Measurements from ENCODE around the gene CDC42EP4.
"Not testable (repeated sequence)": the region's sequence is repeated elsewhere in the genome, so short reads cannot be mapped to it uniquely, and the experiment has no call there.

CDC42EP4 gene

DNA sequence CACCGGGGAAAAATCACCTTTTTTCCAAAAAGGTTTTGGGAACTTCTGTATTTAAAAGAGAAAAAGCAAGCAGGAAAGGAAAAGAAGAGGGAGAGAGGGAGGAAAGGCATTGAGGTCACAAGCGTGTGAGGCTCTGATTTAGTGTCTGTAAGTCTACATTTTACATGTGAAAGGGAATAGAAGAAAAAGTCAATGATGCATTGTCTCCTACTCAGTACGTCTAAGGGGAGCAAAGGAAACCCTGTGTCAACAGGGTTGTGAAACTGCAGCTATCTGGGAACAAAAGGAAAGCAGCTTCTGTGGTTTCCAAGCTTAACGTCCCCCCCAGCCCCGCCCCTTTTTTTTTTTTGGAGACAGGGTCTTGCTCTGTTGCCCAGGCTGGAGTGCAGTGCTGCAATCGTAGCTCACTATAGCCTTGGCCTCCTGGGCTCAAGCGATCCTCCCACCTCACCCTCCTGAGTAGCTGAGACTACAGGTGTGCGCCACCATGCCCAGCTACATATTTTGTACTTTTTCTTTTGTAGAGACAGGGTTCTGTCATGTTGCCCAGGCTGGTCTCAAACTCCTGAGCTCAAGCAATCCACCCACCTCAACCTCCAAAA is 1.8 kb upstream of the CDC42EP4 start:
- no peak overlapping the region for H3K4me3 ChIP-seq (ENCODE audit: low read length)
- H3K9ac ChIP-seq (ENCODE audit: low read length): no peak overlapping the region
- no peaks in the 10 kb centered on the region for H3K36me3 ChIP-seq (ENCODE audit: control insufficient read depth, insufficient read depth, low read length)
- H3K9me3 ChIP-seq (ENCODE audit: control insufficient read depth, low read length): no peaks in the 10 kb centered on the region
- no peaks in the 10 kb centered on the region for H3K27me3 ChIP-seq (ENCODE audit: control insufficient read depth, insufficient read depth, low read length)
- H3K4me1 ChIP-seq (ENCODE audit: control insufficient read depth, insufficient read depth, low read length): peaks cover 38% of the 10 kb centered on the region

DNA sequence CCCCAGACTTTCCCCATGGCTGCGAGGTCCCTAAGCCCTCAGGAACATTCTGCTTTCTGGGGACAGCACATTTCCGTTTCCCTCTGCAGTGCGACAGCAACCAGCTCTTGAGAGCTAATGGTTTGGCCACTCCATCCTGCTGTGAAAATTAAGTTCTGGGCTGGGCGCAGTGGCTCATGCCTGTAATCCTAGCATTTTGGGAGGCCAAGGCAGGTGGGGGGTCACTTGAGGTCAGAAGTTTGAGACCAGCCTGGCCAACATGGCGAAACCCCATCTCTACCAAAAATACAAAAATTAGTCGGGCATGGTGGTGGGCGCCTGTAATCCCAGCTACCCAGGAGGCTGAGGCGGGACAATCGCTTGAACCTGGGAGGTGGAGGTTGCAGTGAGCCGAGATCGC is 1.1 kb upstream of the CDC42EP4 start:
- not testable (repeated sequence) for H3K4me3 ChIP-seq (ENCODE audit: low read length); H3K9me3 ChIP-seq (ENCODE audit: control insufficient read depth, low read length); H3K27me3 ChIP-seq (ENCODE audit: control insufficient read depth, insufficient read depth, low read length); H3K36me3 ChIP-seq (ENCODE audit: control insufficient read depth, insufficient read depth, low read length)
- Histone ChIP-seq H3K4me1 (ENCODE audit: control insufficient read depth, insufficient read depth, low read length) (peaks cover 44% of the 10 kb centered on the region), H3K9ac (ENCODE audit: low read length) (peak overlapping the region; percentile 99)

DNA sequence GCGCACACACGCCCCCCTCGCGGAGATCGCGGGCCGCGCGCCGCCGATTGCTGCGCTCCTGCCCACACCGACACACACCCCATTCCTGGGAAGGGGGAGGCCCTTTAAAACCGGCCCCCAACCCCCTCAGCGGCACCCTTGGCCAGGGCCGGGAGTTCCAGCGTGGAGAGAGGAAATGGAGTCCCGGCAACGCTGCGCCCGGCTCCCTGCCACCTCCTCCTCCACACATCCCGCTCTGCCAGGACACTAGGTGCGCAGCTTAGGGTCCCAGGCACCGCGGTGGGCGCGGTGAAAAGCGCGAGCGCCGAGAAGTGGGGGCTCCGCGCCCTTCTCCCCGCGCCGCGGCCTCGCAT is 397 bp downstream of the CDC42EP4 start:
- Histone ChIP-seq H3K4me1 (ENCODE audit: control insufficient read depth, insufficient read depth, low read length) (peaks cover 40% of the 10 kb centered on the region), H3K36me3 (ENCODE audit: control insufficient read depth, insufficient read depth, low read length) (no peaks in the 10 kb centered on the region), H3K9ac (ENCODE audit: low read length) (peak overlapping the region; percentile 99), H3K27me3 (ENCODE audit: control insufficient read depth, insufficient read depth, low read length) (no peaks in the 10 kb centered on the region), H3K4me3 (ENCODE audit: low read length) (peak overlapping the region; percentile 98), H3K9me3 (ENCODE audit: control insufficient read depth, low read length) (no peaks in the 10 kb centered on the region)

DNA sequence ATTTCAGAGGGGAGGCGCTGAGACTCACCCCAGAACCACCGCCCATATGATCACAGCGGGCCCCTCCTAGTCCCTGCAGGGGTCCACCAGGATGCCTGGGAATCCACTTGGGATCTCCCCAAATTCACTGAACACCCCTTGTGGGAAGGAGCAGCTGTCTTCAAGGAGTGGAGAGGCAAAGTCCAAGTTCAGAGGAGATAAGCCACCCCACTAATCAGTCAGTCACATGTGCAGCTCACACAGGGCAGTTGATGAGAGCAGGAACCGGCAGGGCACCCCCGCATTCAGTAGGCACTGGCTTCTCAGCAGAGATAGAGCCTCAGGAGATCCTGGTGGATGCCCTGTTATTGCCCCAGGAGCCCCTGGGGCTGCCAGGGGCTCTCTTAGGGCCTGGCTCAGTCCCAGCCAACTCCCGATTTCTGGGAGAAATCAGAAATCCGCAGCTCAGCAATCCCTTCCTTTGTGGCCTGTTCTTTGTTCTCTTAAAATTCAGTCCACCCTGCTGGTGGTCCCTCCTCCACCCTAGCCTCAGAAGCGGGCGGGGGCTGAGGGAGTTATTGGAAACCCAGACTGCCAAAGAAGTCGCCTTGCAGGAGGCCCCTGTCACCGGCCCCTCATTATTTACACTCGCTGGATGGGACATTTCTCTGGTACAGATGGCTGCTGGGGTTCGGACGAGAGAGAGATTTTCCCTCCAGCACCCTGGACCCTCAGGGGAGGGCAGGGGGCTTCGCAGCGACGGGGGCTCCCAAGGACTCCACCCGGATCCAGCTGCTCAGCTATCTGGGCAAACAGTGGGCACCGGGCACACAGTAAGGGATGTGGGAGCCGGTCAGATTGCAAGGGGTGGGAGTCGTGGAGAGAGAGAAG is 1.8 kb downstream of the CDC42EP4 start:
- peak overlapping the region; percentile 98 for H3K4me3 ChIP-seq (ENCODE audit: low read length)
- no peaks in the 10 kb centered on the region for H3K36me3 ChIP-seq (ENCODE audit: control insufficient read depth, insufficient read depth, low read length)
- H3K9ac ChIP-seq (ENCODE audit: low read length): peak overlapping the region; percentile 99
- no peaks in the 10 kb centered on the region for H3K27me3 ChIP-seq (ENCODE audit: control insufficient read depth, insufficient read depth, low read length)
- no peaks in the 10 kb centered on the region for H3K9me3 ChIP-seq (ENCODE audit: control insufficient read depth, low read length)
- H3K4me1 ChIP-seq (ENCODE audit: control insufficient read depth, insufficient read depth, low read length): peaks cover 55% of the 10 kb centered on the region

DNA sequence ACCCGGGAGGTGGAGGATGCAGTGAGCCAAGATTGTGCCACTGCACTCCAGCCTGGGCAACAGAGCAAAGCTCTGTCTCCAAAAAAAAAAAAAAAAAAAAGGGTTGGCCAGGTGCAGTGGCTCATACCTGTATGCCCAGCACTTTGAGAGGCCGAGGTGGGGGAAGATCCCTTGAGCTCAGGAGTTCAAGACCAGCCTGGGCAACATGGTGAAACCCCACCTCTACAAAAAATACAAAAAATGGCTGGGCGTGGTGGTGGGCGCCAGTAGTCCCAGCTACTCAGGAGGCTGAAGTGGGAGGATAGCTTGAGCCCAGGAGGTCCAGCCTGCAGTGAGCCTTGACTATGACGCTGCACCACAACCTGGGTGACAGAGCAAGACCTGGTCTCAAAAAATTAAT is 2.8 kb downstream of the CDC42EP4 start:
- H3K4me1 ChIP-seq (ENCODE audit: control insufficient read depth, insufficient read depth, low read length): peaks cover 64% of the 10 kb centered on the region
- not testable (repeated sequence) for H3K36me3 ChIP-seq (ENCODE audit: control insufficient read depth, insufficient read depth, low read length); H3K9ac ChIP-seq (ENCODE audit: low read length); H3K9me3 ChIP-seq (ENCODE audit: control insufficient read depth, low read length); H3K4me3 ChIP-seq (ENCODE audit: low read length); H3K27me3 ChIP-seq (ENCODE audit: control insufficient read depth, insufficient read depth, low read length)

DNA sequence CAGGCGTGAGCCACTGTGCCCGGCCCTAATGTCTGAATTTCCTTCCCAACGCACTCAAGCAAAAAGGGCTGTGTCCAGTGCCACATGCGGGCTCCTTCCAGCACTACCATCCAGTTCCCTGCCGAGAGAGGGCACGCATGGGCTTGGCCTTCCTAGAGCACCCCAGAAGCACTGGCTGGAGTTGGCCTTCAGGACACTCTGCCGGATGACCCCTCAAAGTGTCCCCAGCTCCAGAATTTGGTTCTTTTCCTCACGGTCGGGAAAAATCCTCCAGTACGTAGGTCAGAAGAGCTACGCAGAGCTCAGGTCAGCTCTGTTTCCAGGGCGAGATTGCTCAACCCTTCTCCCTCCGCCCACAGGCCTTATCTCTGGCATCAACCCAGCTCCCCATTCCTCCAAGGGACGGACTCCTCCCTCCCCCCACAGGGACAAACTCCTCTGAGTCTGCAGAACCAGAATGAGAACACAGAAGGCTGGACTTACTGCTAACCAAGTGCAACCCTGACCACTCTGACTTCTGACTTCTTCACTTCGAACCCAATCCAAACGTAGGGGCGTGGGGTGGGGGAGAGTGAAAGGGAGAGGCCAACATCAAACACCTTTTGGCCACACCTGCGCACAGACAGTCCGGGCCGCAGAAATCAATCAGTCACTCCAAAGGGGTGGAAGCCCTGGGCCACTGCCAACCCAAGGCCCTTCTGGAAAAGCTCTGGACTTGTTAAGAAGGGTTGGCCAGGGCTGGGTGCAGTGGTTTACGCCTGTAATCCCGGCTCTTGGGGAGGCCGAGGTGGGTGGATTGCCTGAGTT is 3.6 kb downstream of the CDC42EP4 start:
- no peaks in the 10 kb centered on the region for H3K36me3 ChIP-seq (ENCODE audit: control insufficient read depth, insufficient read depth, low read length)
- peak overlapping the region; percentile 61 for H3K9ac ChIP-seq (ENCODE audit: low read length)
- no peaks in the 10 kb centered on the region for H3K9me3 ChIP-seq (ENCODE audit: control insufficient read depth, low read length)
- no peak overlapping the region for H3K4me3 ChIP-seq (ENCODE audit: low read length)
- H3K4me1 ChIP-seq (ENCODE audit: control insufficient read depth, insufficient read depth, low read length): peaks cover 68% of the 10 kb centered on the region
- H3K27me3 ChIP-seq (ENCODE audit: control insufficient read depth, insufficient read depth, low read length): no peaks in the 10 kb centered on the region

DNA sequence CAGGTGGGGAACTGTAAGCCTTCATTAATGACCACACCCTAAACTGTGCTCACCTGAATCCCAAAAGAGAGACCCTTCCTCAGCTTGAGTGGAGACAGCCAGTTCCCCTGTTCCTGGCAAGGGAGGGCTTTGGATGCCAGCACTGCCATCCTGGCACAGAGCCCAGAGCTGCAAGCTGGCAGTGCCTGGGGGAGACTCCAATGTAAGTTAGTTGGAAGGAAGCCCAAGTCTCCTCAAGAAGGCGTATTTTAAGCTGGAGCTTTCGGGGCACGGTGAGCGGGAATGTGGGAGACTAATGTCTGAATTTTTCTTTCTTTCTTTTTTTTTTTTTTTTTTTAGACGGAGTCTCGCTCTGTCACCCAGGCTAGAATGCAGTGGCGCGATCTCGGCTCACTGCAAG is 4.7 kb downstream of the CDC42EP4 start:
- Histone ChIP-seq H3K9ac (ENCODE audit: low read length) (peak overlapping the region; percentile 61), H3K27me3 (ENCODE audit: control insufficient read depth, insufficient read depth, low read length) (no peaks in the 10 kb centered on the region), H3K9me3 (ENCODE audit: control insufficient read depth, low read length) (no peaks in the 10 kb centered on the region), H3K36me3 (ENCODE audit: control insufficient read depth, insufficient read depth, low read length) (no peaks in the 10 kb centered on the region), H3K4me1 (ENCODE audit: control insufficient read depth, insufficient read depth, low read length) (peaks cover 61% of the 10 kb centered on the region), H3K4me3 (ENCODE audit: low read length) (no peak overlapping the region)

DNA sequence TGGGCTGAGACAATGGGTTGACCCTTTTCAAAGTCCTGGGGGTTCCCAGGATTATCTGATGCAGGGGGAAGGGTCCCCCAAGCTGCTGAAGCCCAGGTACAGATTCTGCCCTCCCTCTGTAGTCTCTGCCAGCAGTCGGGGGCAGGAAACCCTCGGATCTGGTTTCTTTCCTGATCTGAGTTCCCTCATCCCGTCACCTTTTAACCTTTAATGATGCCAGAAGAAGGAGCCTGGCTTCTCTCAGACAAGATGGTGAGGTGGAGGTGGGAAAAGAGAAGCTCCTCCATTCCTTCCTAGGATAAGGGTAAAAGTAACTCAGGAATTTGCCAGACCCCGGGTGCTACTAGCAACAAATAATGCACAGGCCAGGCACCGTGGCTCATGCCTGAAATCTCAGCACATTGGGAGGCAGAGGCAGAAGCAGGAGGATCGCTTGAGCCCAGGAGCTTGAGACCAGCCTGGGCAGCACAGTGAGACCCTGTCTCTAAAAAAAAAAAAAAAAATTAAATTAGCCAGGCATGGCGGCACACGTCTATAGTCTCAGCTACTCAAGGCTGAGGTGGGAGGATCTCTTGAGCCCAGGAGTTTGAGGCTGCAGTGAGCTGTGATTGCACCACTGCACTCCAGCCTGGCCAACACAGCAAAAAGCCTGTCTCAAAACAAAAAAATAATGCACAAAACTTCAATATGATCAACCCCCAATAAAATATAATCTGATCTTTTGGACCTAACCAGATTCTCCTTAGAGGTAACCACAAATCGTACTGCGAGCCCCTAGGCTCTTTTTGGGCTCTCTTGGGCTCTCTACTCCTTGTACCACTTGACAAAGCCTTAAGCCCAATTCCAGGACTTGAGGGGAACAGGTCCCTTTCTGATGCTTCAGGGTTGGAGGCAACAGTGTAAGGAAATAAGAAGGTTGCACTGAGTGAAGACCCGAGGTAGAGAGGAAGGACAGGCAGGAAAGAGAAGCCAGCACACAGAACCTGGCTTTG is 5.7 kb downstream of the CDC42EP4 start:
- Histone ChIP-seq H3K27me3 (ENCODE audit: control insufficient read depth, insufficient read depth, low read length) (no peaks in the 10 kb centered on the region), H3K4me3 (ENCODE audit: low read length) (peak overlapping the region; percentile 26), H3K4me1 (ENCODE audit: control insufficient read depth, insufficient read depth, low read length) (peaks cover 59% of the 10 kb centered on the region), H3K9ac (ENCODE audit: low read length) (peak overlapping the region; percentile 61), H3K36me3 (ENCODE audit: control insufficient read depth, insufficient read depth, low read length) (no peaks in the 10 kb centered on the region), H3K9me3 (ENCODE audit: control insufficient read depth, low read length) (no peaks in the 10 kb centered on the region)

DNA sequence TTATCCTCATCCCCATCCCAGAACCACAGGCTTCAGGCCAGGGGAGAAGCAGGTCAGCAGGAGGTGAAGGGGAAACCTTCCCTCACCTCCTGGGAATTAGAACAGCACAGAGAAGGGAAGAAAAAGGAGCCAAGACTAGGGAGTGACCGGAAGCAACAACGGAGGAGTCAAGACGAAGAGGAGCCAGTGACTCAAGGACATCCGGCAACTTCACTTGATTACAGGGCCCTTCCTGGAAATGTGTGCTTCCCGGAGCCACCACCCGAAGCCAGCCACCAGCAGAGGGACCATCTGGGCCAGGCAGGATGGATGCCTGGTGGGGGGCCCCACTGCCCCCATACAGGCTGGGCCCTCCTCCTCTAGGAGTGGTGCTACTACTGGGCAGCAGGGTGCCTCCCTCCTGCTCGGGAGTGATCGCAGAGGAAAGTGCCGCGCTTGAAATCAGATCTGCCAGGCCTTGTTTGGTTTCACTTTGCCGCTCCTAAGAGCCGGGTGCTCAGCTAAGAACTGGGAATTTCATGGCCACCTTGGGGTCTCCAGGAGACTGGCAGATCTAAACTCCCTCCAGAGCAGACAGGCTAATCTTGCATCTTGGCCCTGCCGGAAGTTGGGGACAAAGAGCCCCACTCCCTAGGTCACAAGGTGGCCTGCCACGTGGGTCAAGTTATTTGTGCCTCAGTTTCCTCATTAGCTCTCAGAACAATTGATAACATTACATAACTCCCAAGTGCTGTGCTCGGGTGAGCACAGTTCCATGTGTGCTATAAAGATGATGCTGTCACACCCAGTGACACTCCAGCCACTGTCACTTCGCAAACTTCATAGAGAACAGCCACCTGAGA is 6.6 kb downstream of the CDC42EP4 start:
- H3K4me3 ChIP-seq (ENCODE audit: low read length): peak overlapping the region; percentile 26
- H3K9ac ChIP-seq (ENCODE audit: low read length): peak overlapping the region; percentile 61
- H3K9me3 ChIP-seq (ENCODE audit: control insufficient read depth, low read length): no peaks in the 10 kb centered on the region
- H3K36me3 ChIP-seq (ENCODE audit: control insufficient read depth, insufficient read depth, low read length): no peaks in the 10 kb centered on the region
- H3K27me3 ChIP-seq (ENCODE audit: control insufficient read depth, insufficient read depth, low read length): no peaks in the 10 kb centered on the region
- peaks cover 64% of the 10 kb centered on the region for H3K4me1 ChIP-seq (ENCODE audit: control insufficient read depth, insufficient read depth, low read length)

DNA sequence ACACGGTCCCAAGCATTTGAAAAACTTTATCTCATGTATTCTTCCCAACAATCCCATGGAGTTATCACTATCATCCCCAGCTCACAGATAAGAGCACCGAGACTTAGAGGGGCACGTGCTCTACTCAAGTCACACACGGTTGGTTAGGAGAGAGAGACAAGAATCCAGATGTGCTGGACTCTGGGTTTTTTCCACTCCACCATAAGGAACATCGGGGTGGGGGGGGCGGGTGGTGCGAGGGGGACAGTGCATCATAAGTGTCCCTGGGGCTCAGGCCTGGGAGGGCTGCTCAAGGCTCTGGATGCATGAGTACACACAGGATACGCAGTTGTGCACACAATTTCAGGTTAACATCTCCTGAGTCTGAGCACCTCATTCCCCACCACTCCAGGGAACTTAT is 7.4 kb downstream of the CDC42EP4 start:
- H3K9ac ChIP-seq (ENCODE audit: low read length): no peak overlapping the region
- no peaks in the 10 kb centered on the region for H3K36me3 ChIP-seq (ENCODE audit: control insufficient read depth, insufficient read depth, low read length)
- H3K4me3 ChIP-seq (ENCODE audit: low read length): no peak overlapping the region
- H3K4me1 ChIP-seq (ENCODE audit: control insufficient read depth, insufficient read depth, low read length): peaks cover 65% of the 10 kb centered on the region
- no peaks in the 10 kb centered on the region for H3K27me3 ChIP-seq (ENCODE audit: control insufficient read depth, insufficient read depth, low read length)
- H3K9me3 ChIP-seq (ENCODE audit: control insufficient read depth, low read length): no peaks in the 10 kb centered on the region

DNA sequence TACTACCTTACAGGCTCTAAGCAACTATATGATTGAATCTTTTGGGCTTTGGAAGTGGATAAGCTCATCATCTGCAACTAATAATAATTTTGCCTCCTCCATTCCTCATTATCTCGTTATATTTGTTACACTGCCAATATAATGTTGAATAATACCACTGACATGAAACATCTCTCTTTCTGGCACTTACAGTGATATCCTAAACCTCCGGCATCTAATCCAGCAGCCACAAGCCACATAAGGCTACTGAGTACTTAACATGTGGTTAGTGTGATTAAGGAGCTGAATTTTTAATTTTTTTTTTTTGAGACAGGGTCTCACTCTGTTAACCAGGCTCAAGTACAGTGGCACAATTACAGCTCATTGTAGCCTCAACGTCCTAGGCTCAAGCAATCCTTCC is 9.6 kb downstream of the CDC42EP4 start:
- no peaks in the 10 kb centered on the region for H3K27me3 ChIP-seq (ENCODE audit: control insufficient read depth, insufficient read depth, low read length)
- H3K4me3 ChIP-seq (ENCODE audit: low read length): no peak overlapping the region
- no peaks in the 10 kb centered on the region for H3K36me3 ChIP-seq (ENCODE audit: control insufficient read depth, insufficient read depth, low read length)
- no peaks in the 10 kb centered on the region for H3K9me3 ChIP-seq (ENCODE audit: control insufficient read depth, low read length)
- H3K9ac ChIP-seq (ENCODE audit: low read length): no peak overlapping the region
- peaks cover 61% of the 10 kb centered on the region for H3K4me1 ChIP-seq (ENCODE audit: control insufficient read depth, insufficient read depth, low read length)

Data from mucosa of stomach (tissue), 1 donor.